T-helper 1 cell treated with Interleukin-12 subunit alpha and Interleukin-12 subunit beta and Interleukin-4 antibody, amounts not matched to agents 30 ng/mL and 1 ng/mL, for 36 hours (primary cell): Measurements from ENCODE around the gene ARSG. TPM values are rescaled to one million over a fixed set of nuclear protein-coding genes. Genes with fewer than 3 reads are reported as not detected.

ENCODE experiments used
- intact Hi-C: fragments of 100-400 bp; cut with micrococcal nuclease; formaldehyde crosslinking; loops from one replicate; pipeline ENCODE4 v1.15.1; 2024
- total RNA-seq: library from RNA; stranded (reverse); gene quantifications from 2 replicates; pipeline ENCODE4 v1.2.3, GENCODE V29; 2022

ARSG gene
- total RNA-seq, 1 donor from 2014 or later, result 7.4 TPM

DNA sequence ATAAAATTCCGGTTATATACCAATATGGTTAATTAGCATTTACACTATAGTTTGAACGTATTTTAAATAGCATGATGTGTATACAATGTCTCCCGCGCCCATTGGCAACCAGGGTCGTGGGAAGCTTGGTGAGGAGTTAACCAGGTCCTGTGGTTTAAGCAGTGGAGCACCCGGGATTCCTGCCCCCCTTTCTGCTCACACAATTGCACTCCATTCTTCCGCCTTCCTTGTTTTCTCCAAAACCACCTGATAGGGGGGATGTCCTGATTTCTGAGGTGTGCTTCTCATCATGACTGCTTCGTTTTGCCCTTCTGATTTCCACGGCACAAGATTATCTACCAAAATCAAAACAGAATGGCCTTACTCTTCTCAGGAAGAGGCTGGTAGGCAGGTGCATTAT lies 130.2 kb downstream of the ARSG start:
- intact Hi-C loops, result no loop called here

DNA sequence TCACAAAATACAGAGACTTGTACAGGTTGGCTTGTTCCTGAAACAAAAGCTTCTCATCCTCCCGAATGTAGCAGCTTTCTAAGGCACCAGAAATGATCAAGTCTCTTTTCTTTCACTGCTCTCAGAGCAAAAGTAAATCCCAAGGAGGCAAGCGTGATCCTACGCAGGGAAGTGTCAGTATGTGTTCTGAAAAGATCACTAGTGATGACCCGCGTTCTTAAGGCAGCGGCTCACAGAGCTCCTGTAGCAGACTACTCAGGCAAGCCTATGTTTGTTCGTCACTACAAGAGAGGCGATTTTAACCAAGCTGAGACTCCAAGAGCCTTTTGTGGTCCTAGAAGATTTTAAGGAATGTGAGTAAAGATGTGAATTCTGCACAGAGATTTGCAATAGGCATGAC lies 131.5 kb downstream of the ARSG start:
- intact Hi-C loops, result no loop called here

DNA sequence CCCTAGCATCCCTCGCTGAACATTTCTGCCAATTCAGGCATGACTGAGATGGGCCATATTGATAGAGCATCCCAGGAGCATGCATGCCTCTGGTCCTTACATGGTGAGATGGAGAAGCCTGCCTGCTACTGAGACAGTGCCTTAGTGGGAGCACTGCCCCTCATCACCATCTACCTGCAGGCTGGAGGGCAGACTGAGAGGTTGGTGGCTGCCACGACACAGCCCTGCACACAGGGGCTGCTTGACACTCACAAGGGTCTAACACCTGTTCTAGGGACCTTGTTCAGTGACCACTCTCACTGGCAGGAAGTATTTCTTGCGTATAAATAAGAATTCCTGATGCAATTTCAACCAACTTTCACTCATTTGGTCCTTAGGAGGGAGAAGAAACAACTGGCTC lies 132.0 kb downstream of the ARSG start:
- intact Hi-C loops, result no loop called here

DNA sequence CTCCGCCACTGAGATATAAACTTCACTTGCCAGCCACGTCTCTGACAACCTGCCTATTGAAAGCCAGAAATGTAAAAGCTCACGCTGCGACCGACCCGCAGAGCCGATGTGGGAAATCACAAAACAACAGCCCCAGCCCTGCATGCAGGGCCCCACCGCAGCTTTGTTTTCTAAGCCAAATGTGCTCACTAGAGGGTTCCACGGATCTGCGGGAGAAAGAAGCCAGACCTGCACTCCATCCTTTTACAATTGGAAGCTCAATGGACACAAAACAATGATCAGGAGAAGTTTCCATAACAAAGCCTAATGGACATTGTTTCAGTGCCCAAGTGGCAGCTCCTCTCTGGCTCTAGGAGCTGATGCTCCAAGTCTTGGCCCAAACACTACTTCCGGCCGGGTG lies 132.9 kb downstream of the ARSG start:
- intact Hi-C loops, result no loop called here

DNA sequence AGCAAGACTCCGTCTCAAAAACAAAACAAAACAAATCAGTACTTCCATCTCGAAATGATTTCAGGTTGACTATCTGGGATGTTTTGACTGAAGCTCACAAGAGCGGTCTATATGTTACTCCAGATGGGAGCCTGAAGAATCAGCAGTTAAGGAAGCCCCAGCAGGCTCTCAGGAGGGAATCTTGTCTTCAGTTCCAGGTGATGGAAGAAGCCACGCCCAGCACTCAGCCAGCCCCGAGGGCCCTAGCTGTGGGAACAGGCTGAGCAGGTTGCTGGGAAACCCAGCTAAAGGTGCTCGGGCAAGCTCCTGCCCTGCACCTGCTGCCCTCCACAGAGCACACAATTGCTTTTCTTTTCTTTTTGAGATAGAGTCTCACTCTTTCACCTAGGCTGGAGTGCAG lies 133.6 kb downstream of the ARSG start:
- intact Hi-C loops, result no loop called here

DNA sequence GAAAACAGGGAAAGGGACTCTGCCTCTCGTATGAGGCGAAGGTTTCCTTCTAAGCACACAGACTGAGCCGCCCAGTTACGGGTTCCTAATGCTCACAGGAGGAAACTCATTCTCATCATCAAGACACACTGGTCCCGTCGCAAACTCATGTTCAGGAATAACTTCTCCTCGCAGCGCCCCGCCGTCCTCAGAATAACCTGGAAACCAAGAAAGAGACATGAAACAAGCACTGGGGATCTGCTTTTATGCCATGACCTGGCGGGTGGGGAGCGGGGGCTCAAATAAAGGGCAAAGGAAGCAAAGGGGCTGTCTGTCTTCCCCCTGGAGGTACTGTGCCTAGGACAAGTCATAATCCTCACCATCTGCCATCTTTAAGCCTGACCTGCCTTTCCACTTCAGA lies 134.7 kb downstream of the ARSG start:
- intact Hi-C loops, result no loop called here

DNA sequence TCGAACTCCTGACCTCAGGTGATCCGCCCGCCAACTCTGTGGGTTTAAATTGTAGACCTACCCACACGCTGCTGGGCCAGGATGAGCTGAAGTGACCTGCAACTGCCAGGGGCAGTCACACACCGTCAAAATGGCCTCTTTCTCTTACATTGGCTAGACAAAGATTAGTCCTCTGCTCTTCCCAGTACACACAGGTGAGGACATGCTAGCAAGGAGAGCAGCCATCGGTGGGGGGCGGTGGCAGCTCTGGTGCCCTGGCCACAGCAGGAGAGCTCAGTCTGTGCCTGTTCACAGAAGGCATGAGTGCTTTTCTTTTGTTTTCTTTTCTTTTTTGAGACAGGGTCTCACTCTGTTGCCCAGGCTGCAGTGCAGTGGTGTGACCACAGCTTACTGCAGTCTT lies 136.3 kb downstream of the ARSG start:
- intact Hi-C loops, result no loop called here

DNA sequence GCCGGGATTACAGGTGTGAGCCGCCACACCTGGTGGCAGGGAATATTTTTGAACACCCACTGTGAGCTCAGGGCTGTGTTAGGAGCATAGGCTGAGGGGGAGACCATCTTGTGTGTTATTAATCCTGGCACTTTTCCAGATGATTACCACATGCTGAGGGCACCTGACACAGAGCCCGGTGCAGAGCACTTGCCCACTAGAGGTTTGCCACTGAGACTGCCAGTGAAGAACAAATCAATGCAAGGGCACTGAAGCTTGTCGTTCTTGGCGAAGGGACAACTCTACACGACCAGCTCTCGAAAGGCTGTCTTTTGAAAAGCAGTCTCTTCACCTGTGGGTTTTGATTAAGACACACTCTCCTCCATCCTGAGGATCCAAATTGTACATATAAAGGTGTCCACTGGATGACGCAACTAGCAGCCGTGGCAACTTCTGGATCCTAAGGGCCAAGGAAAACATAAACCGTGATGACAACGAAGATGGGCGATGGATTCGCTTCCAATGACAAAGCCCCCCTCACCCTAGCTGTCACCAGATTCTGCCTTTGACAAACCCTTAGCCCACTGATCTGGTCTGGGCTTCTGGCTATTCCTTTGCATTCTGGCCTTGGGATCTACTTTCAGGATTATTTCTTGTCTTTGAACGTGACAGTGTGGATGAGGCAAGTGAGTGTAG lies 137.3 kb downstream of the ARSG start:
- intact Hi-C loops, result no loop called here

DNA sequence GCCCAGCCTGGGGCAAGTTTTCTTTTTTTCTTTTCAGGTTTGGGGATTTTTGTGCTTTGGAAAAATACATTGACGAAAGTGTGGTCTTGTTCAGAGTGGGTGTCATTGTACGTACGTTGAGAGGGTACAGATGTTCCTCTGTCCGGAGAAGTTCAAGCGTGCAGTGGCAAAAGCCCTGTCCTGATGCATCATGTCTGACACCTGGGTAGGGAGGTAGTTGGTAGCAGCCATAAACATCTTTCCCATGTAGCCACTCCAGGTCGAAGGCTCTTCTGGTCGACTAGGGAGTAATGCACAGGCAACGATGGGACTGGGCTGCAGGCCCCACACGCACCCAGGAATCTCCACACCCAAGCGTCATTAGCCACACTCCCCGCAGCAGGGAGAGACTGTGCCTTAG lies 138.6 kb downstream of the ARSG start:
- intact Hi-C loops, result no loop called here

DNA sequence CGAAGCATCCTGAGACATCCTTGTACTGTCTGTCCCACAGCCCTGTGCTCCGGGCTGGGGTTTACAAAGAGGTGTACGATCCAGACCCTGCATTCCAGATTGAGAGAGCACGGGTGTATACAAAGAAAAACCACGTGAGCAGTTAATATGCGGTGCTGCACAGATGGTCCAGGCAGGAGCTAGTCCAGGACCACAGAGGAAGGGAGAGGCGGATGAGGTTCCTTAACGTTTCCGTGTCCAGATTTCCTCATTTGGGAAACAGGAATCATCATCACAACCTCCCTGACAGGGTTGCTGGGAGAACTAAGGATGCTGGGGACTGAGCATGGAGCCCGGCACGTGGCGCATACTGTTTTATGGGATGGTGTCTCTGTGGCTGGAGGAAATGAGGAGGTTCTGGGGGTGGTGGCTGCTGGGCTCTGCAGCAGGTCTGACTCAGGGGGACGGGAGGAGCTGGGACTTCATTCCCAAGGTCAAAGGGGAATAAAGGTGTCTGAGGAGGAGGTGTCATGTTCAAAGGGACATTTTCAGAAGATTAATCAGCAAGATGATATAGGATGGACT lies 139.8 kb downstream of the ARSG start:
- intact Hi-C loops, result loop anchor here (1.0 kb wide), 2 partner anchors 140 to 168 kb away; partner anchors contain the start of genes ARSG and SLC16A6

DNA sequence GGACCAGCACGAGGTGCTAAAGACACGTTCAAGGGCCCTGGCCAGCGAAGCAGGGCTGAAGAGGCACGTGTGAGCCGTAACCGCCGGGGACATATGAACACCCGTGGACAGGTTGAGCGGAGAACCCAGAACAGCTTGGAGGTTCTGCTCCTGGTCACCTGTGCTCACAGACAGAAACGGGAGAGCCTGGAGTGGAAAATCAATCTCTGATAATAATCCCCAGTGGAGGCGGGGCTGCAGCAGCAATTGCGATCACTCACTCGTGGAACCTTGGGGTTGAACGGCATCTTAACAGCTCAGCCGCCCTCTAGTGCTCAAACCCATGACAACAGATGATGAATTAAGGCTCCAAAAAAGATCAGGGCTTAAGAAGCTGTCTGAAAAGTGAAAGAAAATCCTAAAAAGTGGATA lies 140.4 kb downstream of the ARSG start:
- intact Hi-C loops, result loop anchor here (1.0 kb wide), 2 partner anchors 140 to 168 kb away; partner anchors contain the start of genes ARSG and SLC16A6

DNA sequence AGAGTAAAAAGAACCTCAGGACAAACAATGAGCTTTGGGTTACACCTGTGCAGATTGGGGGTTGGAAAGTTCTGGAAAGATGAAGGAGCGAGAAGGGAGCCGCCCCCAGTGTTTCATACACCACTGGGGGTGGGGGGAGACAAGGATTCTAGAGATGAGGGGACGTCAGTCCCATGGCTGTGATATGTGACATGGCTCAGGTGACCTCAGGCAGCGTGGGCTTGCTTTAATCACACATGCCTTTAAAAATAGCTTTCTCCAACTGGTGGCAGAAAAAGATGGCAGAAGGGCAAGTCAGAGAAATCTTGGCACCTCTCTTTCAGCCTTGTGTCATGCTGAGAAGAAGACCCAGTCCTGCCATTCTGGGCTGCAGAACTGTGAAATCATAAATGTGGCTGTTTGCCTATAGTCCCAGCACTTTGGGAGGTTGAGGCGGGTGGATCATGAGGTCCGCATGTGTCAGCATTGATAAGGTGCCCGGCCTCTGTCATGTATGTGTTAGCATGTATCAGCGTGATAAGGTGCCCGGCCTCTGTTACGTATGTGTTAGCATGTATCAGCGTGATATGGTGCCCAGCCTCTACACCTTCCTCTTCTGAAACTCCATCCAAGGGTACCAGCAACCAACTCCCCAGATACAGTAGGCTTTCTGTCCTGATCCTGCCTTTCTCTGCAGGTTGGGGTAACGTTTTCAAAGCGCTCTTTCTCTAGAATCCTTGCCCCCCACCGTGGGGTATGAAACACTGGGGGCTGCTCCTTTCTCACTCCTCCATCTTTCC lies 141.0 kb downstream of the ARSG start:
- intact Hi-C loops, result no loop called here

DNA sequence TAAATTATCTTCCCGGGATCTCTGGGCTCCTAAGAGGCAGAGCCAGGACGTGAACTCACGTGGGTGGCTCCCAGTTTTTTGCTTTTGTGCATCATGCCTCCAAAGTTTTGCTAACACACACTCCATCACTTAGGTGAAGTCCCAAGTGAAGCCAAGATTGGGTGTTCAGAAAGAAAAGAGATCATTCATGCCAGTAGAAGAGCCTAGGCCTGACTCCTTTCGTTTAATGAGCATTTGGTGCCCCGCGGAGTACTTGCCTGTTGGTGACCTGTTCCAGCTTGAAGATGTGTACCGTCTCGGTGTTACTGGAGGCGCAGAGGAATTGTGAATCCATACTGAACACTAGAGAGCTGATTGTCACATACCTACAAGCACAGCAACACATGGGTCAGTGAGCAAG lies 141.9 kb downstream of the ARSG start:
- intact Hi-C loops, result no loop called here

DNA sequence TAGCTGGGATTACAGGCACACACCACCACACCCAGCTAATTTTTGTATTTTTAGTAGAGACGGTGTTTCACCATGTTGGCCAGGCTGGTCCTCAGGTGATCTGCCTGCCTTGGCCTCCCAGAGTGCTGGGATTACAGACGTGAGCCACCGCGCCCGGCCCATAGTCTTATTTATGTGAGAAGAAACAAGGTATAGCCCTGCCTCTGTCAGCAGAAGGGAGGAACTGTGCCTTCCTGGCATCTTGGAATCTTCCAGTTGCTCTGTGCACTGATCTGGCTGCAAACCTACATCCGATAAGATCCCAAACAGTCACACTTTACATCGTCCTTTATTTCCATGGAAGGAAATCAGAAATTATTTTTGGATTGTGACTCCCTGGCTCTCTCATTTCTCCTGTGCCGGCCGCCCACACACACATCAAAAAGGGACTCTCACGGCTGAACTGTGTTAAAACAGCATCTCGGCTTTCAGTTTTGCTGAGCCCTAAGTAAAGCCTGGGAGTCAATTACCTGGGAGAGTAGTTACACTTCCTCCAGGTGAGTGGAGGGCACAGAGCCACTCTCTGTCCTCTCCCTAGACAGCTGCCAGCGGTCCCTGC lies 142.7 kb downstream of the ARSG start:
- intact Hi-C loops, result no loop called here

DNA sequence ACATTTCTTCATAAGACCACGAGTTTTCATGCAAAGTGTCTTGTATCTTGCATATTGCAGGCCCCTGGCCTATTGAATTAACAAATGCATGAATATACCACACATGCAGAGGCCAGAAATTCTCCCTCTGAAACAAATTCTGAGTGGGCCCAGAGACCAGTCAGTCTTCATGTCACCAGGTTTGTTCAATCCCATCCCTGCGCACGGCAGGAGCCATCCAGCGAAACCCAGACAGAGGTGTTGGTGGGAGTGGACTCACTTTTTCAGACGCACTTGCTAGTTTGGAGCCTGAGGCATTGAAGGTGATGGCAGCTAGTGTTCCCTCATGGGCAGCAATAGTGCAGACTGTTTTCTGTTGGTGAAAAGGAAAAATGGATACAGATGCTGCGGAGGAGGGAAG lies 144.1 kb downstream of the ARSG start:
- intact Hi-C loops, result loop anchor here (1.0 kb wide), 1 partner anchor 36 kb away; no protein-coding TSS in a partner anchor

DNA sequence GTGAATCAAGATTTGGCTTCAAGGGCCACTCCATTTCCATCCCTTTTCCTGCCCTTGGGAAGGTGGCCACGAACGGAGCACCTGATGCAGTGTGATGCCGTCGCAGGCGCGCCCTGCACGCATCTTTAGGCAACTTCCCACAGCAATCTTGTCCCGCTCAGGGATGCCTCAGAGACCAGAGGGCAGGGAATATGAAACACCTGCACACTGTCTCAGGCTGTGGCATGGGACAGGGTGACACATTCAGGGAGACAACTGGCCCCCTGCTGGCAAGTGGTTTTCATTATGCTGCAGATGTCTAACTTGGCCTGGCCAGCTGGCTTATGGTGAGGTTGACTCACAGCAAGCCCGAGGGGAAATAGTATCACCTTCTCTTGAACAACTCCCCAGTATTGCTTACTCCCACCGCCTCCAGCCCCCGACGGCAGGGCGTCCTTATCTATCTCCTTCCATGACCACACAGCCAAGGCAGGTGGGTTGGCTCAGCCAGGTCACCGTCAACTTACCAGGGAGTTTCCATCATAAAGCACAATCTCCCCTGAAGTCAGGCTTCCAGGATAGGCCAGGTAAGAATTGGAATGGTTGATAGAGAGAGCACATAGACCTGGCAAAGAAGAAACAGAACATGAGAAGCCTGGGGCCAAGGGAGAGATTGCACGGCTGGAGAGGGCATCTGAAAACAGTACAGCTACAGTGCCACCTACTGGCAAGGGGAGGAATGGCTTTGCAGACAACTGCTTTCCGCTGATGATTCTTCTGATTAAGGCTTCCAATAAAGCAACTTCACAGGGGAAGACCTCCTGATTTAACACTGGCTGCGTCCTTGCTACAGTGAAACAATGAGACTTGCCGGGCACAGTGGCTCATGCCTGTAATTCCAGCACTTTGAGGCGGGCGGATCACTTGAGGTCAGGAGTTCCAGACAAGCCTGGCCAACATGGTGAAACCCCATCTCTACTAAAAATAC lies 144.9 kb downstream of the ARSG start:
- intact Hi-C loops, result loop anchor here (1.0 to 2.0 kb wide), 16 partner anchors 21 to 401 kb away; partner anchors contain the start of genes ARSG, KPNA2 and SLC16A6

DNA sequence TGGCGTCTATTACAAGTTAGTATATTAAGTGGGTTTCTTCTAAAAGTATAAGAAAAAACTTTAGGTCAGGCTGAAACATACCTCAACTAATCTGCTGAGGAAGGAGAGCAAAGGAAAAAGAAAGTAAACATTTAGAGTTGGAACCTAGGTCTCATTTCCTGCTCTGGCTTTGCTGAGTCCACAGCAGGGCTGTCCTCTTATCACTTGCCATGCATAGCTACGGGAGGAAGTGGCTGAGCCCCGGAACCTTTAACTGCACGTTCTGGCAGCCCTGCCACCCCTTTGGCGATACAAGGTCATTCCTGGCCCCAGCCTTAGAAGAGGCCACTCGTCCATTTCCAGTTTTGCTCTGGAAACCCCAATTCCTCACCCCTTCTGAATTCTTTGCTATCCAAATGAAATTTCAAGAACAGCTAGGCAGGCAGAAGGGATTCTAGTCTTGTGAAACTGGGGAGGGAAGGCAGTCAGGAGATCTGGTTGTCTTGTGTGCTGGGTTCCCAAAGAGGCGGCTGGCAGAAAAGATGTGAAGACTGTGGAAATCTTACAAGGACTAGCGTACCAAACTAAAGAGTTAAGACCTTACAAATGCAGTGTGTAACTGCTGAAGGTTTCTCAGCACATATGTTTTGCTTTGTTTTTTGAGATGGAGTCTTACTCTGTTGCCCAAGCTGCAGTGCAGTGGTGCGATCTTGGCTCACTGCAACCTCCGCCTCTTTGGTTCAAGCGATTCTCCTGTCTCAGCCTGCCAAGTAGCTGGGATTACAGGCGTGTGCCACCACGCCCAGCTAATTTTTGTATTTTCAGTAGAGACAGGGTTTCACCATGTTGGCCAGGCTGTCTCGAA lies 146.9 kb downstream of the ARSG start:
- intact Hi-C loops, result loop anchor here (1.0 to 2.0 kb wide), 2 partner anchors 19 to 89 kb away; partner anchors contain the start of gene WIPI1

DNA sequence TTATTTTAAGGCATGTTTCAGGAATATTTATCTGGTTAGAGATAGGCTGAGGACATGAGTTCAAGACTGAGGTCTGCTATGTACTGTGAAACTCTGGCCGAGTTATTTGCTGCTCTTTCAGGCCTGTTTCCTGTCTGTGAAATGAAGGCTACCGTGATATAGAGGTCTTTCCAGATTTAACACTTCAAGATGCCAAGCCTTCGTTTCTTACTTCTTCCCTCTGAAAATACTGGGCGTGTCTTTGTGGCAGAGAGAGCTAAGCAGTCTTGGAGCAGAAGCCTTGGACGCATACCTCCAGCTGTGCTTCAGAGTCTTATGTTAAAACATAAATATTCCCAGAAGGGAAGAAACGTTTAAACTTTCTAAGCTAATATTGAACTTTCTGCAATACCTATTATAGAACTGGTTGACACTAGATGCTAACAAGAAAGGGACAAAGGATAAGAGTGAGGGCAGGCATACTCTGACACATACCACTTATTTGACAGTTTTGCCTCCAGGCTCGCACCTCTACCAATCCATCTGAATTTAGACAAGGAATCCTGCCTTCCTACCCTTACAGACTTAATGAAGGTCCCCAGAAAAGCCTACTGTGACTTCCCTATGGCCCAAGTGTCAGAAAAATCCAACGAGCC lies 148.5 kb downstream of the ARSG start:
- intact Hi-C loops, result no loop called here

DNA sequence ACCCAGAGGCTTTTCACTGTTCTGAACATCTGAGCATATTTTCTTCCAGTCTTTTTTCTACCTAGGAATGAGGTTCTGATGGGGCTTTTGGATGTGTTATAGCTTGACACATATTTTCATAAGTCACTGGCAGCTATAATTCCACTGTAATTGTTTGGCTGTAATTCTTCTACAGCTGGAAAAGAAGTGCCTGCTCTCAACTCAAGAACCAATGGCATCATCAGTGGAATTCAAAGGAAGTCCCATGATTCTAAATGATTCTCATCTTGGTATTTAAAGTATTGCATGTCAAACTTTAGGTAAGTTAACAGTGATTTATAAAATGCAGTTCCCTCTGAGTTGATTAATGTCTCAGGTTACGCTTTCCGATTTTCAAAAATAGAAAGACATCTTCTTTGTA lies 149.2 kb downstream of the ARSG start:
- intact Hi-C loops, result no loop called here
